NCI-H2171 (cell line): ENCODE measurements around the gene LAMTOR4.
"Not testable (repeated sequence)": the region's sequence is repeated elsewhere in the genome, so short reads cannot be mapped to it uniquely, and the experiment has no call there.

Experiments used
- DNase-seq: peaks from one replicate; lab custom pipeline; 2025; lab: John Stamatoyannopoulos, UW

LAMTOR4 gene

DNA sequence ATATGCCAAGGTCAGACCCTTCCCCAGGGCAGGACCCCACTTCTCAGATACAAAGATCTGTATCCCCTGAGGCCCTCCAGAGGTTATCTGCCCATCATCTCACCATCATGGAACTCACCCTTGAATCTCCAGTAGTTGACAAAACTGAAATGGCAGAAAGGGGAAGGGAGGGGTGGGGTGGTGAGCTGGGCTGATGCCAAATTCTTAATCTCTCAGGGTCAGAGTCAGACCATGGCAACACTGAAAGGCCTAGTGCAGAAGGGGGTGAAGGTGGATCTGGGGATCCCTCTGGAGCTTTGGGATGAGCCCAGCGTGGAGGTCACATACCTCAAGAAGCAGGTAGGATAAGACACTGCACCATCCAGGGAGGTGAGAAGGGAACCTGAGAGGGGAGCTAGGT, 26.1 kb upstream of the LAMTOR4 start:
- no peak for DNase-seq

DNA sequence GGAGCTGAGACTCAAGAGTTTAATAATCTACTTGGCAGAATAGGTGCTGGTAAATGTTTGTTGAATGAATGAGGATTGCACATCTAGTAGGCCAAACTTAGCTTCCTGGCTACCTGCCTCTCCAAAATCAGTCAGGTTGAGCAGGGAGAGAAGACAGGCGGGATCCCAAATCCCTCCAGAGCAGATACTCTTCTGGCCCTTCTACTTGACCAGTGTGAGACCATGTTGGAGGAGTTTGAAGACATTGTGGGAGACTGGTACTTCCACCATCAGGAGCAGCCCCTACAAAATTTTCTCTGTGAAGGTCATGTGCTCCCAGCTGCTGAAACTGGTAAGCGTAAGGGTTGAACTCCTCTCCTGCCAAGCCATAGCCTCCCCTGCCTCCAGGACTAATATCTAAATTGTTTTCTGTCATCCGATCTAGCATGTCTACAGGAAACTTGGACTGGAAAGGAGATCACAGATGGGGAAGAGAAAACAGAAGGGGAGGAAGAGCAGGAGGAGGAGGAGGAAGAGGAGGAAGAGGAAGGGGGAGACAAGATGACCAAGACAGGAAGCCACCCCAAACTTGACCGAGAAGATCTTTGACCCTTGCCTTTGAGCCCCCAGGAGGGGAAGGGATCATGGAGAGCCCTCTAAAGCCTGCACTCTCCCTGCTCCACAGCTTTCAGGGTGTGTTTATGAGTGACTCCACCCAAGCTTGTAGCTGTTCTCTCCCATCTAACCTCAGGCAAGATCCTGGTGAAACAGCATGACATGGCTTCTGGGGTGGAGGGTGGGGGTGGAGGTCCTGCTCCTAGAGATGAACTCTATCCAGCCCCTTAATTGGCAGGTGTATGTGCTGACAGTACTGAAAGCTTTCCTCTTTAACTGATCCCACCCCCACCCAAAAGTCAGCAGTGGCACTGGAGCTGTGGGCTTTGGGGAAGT, 24.2 kb upstream of the LAMTOR4 start:
- DNase-seq: no peak

DNA sequence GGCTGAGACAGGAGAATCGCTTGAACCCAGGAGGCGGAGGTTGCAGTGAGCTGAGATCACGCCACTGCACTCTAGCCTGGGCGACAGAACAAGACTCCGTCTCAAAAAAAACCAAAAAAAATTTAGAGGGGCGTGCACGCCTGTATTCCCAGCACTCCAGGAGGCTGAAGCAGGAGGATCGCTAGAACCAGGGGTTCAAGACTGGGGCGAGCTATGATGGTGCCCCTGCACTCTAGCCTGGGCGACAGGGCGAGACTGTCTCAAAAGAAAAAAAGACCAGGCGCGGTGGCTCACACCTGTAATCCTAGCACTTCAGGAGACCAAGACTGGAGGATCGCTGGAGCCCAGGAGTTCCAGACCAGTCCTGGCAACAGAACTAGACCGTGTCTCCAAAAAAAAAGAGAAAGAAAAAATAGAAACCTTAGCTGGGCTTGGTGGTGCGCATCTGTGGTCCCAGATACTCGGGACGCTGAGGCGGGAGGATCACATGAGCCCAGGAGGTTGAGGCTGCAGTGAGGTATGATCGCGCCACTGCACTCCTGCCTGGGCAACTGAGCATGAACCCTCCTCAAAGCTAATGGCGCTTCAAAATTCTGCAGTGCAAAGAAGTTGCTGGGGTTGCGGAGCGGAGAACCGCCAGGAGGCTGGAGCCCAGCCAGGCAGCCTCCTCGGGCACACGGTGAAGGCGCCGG, 22.3 kb upstream of the LAMTOR4 start:
- DNase-seq: peak; percentile 72

DNA sequence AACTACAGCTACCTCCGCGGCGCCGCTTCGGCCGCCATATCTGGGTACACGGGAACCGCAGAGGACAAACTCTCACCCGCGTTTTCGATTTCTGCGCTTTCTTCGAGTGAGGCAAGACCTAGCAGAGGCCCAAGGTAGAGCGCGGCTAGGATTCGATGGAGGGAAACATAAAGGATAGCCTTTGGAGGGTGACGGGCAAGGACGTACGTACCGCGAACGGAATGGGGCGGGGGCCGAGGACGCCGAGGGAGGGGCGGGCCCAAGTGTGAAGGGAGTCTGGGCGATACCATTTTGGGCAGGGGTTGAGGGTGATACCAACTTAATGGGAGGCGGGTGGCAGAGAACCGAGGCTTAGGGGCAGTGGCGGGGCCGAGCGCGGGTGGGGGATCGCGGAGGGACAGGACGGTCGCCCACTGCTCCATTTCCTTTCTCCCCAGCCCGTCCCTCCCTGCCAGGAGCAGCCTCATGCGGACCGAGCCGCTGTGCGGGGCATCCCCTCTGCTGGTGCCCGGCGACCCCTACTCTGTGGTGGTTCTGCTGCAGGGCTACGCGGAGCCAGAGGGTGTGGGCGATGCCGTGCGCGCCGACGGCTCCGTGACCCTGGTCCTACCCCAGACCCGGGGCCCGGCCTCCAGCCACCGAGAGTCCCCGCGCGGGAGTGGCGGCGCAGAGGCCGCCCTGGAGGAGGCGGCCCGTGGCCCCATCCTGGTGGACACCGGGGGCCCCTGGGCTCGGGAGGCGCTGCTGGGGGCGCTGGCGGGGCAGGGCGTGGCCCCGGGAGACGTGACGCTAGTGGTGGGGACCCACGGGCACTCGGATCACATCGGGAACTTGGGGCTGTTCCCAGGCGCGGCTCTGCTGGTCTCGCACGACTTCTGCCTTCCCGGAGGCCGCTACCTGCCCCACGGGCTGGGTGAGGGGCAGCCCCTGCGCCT, 21.5 kb upstream of the LAMTOR4 start, which contains the start of gene MBLAC1:
MBLAC1 (plus strand) TSS at position 37 of the 935 bp plus-strand sequence; CDS start at position 466, 429 bp downstream.
- peak; percentile 90 for DNase-seq

DNA sequence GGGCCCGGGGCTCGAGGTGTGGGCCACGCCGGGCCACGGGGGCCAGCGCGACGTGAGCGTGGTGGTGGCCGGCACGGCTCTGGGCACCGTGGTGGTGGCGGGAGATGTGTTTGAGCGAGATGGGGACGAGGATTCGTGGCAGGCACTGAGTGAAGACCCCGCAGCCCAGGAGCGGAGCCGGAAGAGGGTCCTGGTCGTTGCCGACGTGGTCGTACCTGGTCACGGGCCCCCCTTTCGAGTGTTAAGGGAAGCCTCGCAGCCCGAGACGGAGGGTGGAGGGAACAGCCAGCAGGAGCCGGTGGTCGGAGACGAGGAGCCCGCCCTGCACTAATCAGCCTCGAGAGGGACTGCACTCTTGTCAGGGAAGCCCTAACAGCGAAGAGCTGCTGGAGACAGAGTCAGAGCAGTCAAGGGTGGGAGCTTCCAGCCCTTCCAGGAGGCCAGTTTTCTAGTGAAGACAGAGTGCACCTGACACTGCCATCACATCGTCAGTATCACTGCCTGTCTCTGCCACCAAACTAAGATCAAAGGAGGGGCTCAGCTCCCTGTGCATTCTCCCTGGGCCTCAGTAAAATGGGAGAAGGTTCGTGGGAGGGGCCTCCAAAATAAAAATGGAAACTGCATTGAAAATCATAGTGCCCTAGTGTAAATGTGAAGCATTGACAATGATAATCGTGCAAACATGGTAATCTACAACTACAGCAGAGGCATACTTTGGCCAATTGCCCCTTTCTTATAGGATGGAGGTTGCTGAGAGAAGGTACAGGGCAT, 20.7 kb upstream of the LAMTOR4 start:
- peak; percentile 23 for DNase-seq

DNA sequence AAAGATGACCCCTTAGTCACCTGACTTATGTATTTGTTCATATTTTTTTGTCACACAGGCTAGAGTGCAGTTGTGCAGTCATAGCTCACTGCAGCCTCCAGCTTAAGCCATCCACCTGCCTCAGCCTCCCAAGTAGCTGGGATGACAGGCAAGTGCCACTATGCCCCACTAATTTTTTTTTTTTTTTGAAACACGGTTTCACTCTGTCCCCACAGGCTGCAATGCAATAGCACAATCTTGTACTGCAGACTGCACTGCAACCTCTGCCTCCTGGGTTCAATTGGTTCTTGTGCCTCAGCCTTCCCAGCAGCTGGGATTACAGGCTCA, 20.1 kb upstream of the LAMTOR4 start:
- no peak for DNase-seq

DNA sequence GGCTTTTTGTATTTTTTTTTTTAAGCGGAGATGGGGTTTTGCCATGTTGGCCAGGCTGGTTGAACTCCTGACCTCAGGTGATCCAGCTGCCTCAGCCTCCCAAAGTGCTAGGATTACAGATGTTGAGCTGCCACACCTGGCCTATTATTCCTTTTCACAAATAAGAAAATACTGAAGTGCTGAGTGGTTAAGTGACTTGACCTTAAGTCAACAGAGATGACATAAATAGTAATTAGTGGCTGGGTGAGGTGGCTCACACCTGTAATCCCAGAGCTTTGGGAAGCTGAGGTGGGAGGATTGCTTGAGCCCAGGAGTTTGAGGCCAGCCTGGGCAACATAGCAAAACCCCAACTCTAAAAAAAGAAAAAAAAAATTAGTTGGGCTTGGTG, 18.5 kb upstream of the LAMTOR4 start:
- DNase-seq: not testable (repeated sequence)

DNA sequence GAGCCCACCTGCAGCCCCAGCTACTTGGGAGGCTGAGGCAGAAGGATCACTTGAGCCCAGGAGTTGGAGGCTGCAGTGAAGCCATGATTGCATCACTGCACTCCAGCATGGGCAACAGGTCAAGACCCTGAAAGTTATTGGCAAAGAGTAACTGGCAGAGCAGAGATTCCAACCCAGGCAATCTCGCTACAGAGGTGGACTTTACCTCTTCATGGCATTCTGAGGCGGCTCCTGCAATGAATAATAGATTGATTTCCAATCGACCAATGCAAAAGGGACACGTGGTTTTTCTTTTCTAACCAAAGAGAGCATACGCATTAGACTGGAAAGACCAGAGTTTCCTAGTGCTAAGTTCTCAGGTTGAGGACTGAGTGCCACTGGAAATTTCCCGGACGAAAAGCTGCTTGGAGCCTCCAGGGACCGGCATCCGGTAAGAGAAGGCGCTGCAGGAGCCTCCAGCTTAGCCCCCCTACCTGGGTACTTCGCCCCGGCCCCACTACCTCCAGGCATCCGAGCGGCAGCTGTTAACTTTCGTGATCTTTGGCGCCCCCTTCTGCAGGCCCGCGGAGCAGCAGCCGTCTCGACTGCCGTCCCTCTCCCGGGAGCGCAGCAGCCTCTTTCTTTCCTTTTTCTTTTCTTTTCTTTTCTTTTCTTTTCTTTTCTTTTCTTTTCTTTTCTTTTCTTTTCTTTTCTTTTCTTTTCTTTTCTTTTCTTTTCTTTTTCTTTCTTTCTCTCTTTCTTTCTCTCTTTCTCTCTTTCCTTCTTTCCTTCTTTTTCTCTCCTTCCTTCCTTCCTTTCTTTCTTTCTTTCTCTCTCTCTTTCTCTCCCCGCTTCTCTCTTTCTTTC, 17.9 kb upstream of the LAMTOR4 start:
- peak; percentile 36 for DNase-seq

DNA sequence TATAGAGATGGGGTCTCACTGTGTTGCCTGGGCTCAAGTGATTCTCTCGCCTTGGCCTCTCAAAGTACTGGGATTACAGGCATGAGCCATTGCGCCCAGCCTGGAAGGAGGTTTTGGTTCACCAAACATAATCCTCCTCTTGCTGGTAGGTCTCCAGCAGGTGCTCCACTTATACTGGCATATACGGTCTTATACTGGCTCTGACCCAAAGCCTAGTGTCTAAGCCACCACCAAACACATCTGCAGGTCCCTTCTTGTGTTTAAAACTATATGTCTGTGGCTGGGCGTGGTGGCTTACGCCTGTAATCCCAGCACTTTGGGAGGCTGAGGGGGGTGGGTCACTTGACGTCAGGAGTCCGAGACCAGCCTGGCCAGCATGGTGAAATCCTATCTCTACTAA, 16.6 kb upstream of the LAMTOR4 start:
- DNase-seq: no peak

DNA sequence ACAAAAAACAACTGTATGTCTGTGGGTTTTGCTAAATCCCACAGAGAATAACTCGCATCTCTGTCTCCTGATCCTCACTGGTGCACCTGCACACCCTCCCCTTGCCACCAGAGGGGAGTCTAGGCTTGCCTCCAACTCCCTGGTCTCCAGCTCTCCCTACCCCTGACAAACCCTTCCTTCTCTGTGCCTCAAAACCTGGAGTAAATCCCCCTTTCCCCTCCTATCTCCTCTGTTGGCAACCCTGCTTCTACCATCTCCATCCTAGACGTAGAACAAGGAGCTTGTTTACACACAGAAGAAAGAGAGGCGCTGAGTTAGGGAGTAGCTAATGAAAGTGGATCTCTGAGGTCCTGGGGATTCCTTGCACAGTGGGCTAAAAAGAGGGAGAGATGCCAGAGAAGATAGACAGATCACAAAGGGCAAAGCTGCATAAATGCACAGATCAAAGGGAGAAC, 16.0 kb upstream of the LAMTOR4 start:
- DNase-seq: peak; percentile 45

DNA sequence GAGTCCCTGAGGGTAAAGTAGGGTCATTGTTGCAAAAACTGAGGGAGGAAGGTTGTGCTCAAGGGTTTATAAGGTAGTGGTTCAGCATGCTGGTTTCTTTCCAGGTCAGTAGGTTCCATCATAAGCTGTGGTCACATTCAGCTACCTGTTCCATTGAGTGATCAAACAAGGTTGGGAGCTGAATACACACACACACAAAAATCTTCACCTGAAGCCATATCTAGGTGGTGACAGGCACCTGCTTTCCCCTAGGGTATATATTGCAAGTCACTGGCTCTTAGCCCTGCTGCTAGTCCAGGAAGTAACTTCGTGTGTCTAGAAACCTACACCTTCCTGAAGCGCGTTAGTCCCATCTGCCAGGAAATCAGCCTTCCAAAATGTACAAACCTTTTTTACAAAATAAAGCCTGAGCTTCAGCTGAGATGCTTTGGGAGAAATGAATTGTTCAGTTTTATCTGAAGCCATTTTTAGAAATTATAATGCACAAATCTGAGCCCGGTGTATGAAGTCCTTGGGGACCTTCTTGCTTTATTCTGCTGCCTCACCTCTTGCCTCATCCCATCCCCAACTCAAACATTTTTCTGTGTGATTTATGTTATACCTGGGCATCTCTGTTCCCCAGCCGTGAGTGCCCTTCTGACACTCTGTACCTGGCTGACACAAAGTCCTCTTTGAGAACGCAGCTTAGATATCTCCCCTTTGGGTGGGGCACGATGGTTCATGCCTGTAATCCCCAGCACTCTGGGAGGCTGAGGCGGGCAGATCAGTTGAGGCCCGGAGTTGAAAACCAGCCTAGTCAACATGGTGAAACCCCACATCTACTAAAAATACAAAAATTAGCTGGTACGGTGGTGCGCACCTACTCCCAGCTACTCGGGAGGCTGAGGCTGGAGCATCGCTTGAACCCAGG, 10.6 kb upstream of the LAMTOR4 start:
- no peak for DNase-seq

DNA sequence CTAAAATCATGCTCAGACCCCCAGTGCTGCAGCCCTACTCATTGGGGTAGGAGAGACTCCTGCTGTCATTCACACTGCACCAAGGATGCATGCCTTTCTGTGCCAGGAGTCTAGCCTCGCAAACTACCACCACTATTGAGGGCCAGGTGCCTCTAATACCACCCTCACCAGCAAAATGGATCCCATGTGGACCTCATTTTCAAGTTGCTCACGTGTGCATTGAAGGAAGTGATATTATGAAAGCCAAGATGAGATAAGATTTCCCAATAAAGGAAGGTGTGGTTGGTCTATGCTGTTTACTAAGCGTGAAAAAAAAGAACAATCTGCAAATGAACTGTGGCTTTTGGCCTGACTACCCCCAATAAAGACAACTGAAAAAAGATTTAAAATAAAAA, 7.2 kb upstream of the LAMTOR4 start:
- DNase-seq: no peak

DNA sequence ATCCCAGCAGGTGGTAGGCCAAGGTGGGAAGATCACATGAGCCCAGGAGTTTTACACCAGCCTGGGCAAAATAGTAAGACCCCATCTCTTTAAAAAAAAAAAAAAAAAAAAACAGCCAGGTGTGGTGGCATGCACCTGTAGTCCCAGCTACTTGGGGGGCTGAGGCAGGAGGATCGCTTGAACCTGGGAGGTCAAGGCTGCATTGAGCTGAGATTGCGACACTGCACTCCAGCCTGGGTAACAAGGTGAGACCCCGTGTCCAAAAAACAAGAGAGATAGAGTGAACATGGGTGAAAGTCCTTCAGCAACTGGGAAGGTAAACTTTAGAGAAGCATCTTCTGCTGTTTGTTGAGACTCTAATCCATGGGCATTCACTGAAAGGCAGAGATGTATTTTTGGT, 6.3 kb upstream of the LAMTOR4 start:
- no peak for DNase-seq

DNA sequence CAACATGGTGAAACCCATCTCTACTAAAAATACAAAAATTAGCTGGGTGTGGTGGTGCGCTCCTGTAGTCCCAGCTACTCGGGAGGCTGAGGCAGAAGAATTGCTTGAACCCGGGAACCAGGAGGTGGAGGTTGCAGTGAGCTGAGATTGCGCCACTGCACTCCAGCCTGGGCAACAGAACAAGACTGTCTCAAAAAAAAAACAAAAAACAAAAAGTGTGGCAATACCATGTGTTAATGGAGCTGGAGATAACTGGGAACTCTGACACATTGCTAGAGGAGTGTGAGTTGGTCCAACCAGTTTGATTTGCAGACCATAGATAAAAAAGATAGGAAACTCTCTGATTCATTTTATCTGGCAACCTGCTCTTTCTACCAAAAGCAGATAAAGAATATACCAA, 2.4 kb upstream of the LAMTOR4 start:
- not testable (repeated sequence) for DNase-seq

DNA sequence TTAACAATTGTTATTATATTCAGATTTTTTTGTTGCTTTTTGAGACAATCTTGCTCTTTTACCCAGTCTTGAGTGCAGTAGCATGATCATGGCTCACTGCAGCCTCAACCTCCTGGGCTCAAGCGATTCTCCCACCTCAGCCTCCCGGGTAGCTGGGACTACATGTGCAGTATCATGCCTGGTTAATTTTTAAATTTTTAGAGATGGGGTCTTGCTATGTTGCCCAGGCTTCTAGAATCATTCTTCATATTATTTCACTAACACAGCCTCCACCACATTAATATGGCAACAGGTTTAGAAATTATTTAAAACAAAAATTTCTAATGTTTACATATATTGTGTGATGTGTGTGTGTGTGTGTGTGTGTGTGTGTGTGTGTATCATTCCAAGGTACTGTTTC, 1.4 kb upstream of the LAMTOR4 start:
- DNase-seq: no peak

DNA sequence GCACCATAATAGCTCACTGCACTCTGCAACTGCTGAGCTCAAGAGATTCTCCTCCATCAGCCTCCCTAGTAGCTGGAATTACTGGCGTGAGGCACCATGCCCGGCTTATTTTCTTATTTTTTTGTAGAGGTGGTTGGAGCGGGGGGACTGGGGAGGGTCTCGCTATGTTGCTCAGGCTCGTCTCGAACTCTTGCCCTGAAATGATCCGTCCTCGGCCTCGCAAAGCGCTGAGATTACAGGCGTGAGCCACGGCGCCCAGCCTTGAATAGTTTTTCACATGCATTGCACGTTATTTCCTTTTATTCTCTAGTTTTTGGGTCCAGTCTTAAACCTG, 526 bp upstream of the LAMTOR4 start:
- DNase-seq: no peak

DNA sequence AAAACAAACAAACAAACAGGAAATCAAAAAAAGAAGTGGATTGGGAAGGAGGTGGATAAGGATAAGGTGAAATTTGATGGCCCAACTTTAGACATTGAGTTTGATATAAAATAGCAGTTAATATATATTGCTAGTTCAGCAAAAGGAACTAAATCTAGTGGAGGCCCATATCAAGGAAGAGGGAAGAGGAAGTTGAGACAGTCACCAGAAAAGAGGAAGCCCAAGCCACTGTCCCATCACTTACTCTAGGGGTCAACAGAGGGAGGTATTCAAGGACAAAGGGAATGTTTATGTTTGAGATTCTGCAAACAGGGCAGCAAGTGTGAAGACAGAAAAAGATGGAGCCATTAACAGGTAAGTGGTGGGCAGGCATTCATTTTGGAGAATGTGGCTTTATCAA, 3.7 kb downstream of the LAMTOR4 start:
- no peak for DNase-seq

DNA sequence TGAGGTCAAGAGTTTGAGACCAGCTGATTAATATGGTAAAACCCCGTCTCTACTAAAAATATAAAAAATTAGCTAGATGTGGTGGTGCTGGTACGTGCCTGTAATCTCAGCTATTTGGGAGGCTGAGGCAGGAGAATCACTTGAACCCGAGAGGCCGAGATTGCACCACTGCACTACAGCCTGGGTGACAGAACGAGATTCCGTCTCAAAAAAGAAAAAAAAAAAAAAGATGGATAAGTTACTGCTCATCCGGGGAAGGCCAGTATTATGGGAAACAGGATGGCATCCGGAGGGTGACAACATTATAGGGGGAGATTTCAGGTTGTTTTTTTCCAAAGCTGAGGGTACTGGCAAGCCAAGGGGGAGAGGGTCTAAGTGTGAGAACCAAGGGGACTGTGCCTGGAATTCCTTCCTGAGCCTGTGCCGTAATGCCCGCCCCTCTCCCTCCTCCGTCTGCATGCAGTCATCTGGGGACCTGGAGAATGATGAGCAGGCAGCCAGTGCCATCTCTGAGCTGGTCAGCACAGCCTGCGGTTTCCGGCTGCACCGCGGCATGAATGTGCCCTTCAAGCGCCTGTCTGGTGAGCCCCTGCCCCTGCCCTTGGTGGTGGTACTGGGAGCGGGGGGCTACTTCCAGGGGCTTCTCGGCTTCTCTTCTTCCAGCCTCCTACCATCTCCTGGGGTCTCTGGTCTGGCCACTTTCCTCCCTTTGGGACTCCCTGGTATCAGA, 4.4 kb downstream of the LAMTOR4 start:
- no peak for DNase-seq
